HG03039 (cell line): ENCODE data around the gene SDE2.

Experiments used
- ATAC-seq: cut with Tn5 transposase; IDR thresholded peaks from one replicate; pipeline ENCODE4 v1.9.1; 2021; ENCODE audit warnings: mild to moderate bottlenecking, moderate library complexity; ENCODE audit not compliant: unreplicated experiment

Gene SDE2

GRCh38 chr1:225999227-225999911, at the start of gene SDE2:
Gene SDE2 (minus strand): TSS chr1:225999343. CDS start chr1:225999312, 31 bp downstream.
- ATAC-seq = peak; percentile 83

DNA sequence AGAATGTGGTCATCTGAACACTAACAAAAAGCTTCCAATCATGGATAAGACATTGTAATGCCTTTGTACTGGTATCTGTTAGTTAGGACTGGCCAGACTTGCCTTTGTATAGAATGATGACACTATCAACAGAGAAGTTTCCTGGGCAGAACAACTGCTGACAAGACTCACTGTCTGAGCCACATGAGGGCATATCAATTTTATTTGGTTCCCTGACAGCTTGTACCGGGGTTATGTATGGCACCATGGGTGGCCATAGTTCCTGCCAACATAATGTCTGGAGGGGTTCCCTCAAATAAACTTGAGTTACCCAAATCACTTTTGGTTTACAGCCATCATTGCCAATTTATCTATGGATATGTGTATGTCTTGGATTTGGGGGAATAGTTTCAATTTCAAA, 49.7 kb upstream of the SDE2 start:
- ATAC-seq = no peak

- ATAC-seq = no peak
Observed at GRCh38 chr1:226047495-226047894, 48.4 kb upstream of the SDE2 start.

GRCh38 chr1:226046240-226046639, 47.1 kb upstream of the SDE2 start:
- ATAC-seq = no peak

GRCh38 chr1:226044514-226045101, 45.5 kb upstream of the SDE2 start:
- no peak for ATAC-seq

DNA sequence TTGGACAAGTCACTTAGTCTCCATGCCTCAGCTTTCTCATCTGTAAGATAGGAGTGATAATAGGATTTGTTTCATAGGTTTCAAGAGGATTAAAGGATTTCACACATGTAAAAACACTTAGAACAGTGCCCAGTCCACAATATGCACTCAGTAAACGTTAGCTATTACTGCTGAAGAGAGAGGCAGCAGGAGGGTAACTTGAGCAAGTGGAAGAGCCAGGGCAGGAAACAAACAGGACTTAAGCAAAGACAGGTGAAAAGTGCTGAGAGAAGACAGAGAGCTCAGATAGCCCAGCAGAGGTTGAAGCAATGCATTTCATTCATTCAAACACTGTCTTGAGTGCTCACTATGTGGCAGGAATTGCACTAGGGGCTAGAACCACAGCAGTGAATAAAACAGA, 42.3 kb upstream of the SDE2 start:
- ATAC-seq = no peak

DNA sequence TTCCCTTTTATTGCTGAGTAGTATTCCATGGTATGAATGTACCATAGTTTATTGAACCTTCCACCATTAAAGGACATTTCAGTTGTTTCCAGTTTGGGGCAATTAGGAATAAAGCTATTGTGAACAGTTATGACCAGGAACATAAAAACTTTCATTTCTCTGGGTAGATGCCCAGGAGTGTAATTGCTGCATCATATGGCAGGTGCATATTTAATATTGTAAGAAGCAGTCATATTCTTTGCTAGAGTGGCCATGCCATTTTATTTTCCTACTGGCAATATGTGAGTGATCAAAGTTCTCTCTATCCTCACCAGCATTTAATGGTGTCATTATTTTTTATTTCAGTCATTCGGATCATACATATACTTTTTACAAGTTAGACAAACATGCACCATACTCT, 39.5 kb upstream of the SDE2 start:
- ATAC-seq = no peak

DNA sequence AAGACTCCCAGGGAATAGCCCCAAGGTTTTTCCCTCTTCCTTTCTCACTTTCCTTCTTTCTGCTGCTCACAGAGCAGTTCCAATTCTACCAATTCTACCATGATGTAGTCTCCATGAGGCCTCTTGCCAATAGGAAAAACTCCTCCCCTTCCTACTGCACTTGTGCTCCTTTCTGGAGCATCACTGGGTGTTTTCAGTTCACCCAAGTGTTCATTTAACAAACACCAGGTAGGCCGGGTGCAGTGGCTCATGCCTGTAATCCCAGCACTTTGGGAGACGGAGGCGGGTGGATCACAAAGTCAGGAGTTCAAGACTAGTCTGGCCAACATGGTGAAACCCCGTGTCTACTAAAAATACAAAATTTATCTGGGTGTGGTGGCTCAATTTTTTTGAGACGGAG, 36.8 kb upstream of the SDE2 start:
- no peak for ATAC-seq

DNA sequence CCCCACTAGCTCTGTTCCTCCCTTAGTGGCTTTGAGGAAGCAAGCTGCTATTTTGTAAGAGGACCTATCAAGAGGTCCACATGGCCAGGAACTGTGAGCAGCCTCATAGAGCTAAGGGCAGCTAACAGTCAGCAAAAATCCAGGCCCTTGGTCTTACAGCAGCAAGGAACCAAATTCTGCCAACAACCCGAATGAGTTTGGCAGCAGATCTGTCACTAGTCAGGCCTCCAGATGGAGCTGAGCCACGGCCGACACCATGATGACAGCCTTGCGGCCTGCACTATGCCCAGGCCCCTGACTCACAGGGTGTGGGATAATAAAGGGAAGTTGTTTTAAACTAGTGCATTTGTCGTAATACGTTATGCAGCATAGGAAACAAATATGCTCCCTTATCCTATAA, 35.3 kb upstream of the SDE2 start:
- ATAC-seq = no peak

DNA sequence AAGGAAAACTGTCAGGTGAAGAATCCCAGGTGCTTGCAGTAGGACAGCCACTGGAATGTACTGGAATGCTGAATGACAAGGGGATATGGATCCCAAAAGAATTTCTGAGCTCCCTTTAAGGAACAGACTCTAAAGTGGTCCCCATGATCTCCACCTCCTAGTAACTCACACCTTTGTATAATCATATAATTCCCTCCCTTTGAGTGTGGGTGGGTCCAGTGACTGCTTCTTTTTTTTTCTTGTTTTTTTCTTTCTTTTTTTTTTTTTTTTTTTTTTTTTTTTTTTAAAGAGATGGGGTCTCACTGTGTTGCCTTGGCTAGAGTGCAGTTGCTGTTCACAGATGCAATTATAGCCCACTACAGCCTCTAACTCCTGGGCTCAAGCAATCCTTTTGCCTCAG, 34.8 kb upstream of the SDE2 start:
- ATAC-seq = no peak

DNA sequence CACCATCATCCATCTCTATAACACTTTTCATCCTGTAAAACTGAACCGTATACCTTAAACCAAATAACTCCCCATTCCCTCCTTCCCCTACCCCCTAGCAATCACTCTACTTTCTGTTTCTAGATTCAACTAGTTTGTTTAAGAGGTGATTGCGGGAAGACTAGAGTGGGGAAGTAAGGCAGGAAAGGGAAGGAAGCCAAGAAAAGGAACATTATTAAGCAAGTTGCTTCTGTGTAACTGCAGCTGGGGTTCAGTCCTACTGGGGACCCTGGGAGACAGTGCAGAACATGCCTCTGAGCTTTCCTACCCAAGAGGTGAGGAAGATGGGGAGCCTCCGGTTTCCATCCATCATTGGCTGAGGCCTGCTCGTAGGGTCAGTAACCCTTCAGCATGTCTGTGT, 34.4 kb upstream of the SDE2 start:
- no peak for ATAC-seq

GRCh38 chr1:226029568-226030225, 30.6 kb upstream of the SDE2 start:
- ATAC-seq = no peak

GRCh38 chr1:226029093-226029496, 30.0 kb upstream of the SDE2 start:
- peak; percentile 71 for ATAC-seq

DNA sequence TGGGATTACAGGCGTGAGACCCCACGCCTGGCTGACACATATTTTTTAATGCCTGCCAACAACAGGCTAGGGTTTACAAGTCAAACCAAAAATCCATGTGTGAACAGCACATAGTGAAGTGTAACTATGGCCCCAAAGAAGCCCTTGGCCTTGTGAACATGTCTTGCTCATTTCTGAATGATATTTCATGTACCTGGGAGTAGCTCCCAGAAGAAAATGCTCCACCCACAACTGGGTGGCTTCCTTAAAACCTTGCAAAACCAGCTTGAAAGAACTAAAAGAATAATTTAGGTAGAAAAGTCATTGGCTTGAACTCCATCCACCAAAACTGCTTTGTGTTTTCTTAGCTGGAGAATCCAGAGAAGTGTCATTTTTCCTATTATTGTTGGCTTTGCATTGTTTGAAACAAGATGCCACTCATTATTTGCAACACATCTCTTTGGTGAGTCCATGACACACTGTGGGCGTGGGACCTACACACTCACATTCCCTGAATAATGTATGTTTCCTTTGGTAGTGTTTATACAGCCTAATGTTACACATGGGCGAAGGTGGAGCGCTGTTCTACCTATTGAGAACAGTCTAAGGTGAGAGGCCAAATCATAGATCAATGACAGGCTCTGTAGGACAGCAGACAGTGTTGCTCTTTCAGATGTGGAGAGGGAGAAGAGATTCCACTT, 28.5 kb upstream of the SDE2 start:
- ATAC-seq = no peak

DNA sequence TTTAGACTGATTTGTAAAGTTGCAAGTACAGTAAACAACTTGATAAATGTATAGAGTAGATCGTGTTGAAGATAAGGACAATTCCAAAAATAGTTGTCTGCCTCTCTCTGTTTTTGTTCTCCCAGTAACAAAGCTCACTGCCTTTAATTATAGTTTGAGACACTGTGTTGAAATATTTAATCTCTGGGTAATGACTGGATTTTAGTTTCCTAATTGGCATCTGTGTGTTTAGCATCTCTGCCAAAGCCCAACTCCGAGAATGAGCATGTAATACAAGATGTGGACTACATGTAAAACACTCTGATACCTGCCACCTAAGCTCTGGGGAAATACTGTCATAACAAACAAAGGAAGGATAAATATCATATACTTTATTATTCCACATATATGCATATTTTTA, 27.7 kb upstream of the SDE2 start:
- ATAC-seq = no peak

- ATAC-seq = no peak
Observed at GRCh38 chr1:226023735-226024134, 24.6 kb upstream of the SDE2 start.

- no peak for ATAC-seq
Observed at GRCh38 chr1:226021801-226022200, 22.7 kb upstream of the SDE2 start.

GRCh38 chr1:226021401-226021800, 22.3 kb upstream of the SDE2 start:
- no peak for ATAC-seq

DNA sequence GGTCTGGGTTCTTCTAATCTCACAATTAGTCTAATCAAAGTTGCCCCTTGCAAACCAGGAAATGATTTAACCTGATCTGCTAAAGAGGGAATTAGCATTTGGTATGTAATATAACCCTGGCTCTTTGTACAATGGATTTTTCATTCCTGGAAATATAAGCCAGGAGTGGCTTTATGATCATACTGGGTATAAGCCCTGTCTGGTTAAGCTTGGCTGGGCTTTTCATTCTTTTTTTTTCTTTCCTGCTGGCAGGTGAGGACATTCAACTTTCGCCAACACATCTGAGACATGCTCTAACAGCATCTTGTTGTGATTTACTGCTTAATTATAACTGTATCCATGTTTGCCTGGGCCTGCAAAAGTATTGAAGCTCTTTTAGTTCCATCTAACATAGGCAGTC, 20.4 kb upstream of the SDE2 start:
- ATAC-seq = no peak

GRCh38 chr1:226017070-226017469, 17.9 kb upstream of the SDE2 start:
- no peak for ATAC-seq

- ATAC-seq = no peak
Observed at GRCh38 chr1:226009650-226010044, 10.5 kb upstream of the SDE2 start.
